HG03175 (cell line): ENCODE results near the gene DBP.

ENCODE experiments used
- ATAC-seq: cut with Tn5 transposase; IDR thresholded peaks from one replicate; pipeline ENCODE4 v1.9.1; 2021; ENCODE audit warnings: mild to moderate bottlenecking, moderate library complexity; ENCODE audit not compliant: unreplicated experiment

DBP gene

GRCh38 chr19:48587387-48587786 lies 49.8 kb downstream of the DBP start:
- no peak for ATAC-seq

GRCh38 chr19:48582168-48582567 lies 55.0 kb downstream of the DBP start:
- no peak for ATAC-seq
